K562 (cell line): ENCODE results near the gene CCR8. TPM values are rescaled to one million over a fixed set of nuclear protein-coding genes. Genes with fewer than 3 reads are reported as not detected.

ENCODE experiments used
- ARID3A ChIP-seq: IDR thresholded peaks from 2 replicates; pipeline ENCODE4 v1.6.1; 2012; ENCODE audit warnings: low read depth, low read length, improper control_type of control experiment, borderline replicate concordance
- BRD9 ChIP-seq: fragments of 450-650 bp; IDR thresholded peaks from 2 replicates; pipeline ENCODE4 v1.6.1; 2018; ENCODE audit warnings: low read depth; ENCODE audit not compliant: partially characterized antibody
- BRF2 ChIP-seq: IDR thresholded peaks from 3 replicates; pipeline ENCODE4 v1.6.1; 2011; ENCODE audit warnings: borderline replicate concordance, mild to moderate bottlenecking; ENCODE audit not compliant: insufficient read length, insufficient read depth
- GATAD2A ChIP-seq: fragments of 450-650 bp; IDR thresholded peaks from 2 replicates; pipeline ENCODE4 v1.6.1; 2017
- GTF3C2 ChIP-seq: IDR thresholded peaks from 3 replicates; pipeline ENCODE4 v1.6.1; 2011; ENCODE audit warnings: borderline replicate concordance, mild to moderate bottlenecking, moderate library complexity; ENCODE audit not compliant: insufficient read length; ENCODE audit errors: extremely low read depth
- MAFF ChIP-seq: IDR thresholded peaks from 2 replicates; pipeline ENCODE4 v1.6.1; 2012; ENCODE audit warnings: low read length, improper control_type of control experiment
- MBD1 ChIP-seq: fragments of 250-450 bp; sonication (Bioruptor Pico); IDR thresholded peaks from 2 replicates; pipeline ENCODE4 v1.8.0; 2022; ENCODE audit warnings: inconsistent platforms
- MNT ChIP-seq, 2 experiments: fragments of 450-650 bp; conservative IDR thresholded peaks; 2 replicates each; pipeline ENCODE4 v1.6.1; 2017; ENCODE audit warnings: mild to moderate bottlenecking in 2 of 2, moderate library complexity in 2 of 2
- RAD51 ChIP-seq: fragments of 450-650 bp; IDR thresholded peaks from 2 replicates; pipeline ENCODE4 v1.7.1; 2016; ENCODE audit warnings: low read depth, mild to moderate bottlenecking, borderline replicate concordance
- SP1 ChIP-seq: sonication (generic); formaldehyde crosslinking; IDR thresholded peaks from 2 replicates; pipeline ENCODE4 v1.8.1; 2022; ENCODE audit warnings: mild to moderate bottlenecking, missing genetic modification reagents
- TCF3 ChIP-seq: sonication (generic); formaldehyde crosslinking; IDR thresholded peaks from 2 replicates; pipeline ENCODE4 v1.4.0; 2020; ENCODE audit warnings: mild to moderate bottlenecking, missing genetic modification reagents
- TFE3 ChIP-seq: fragments of 450-650 bp; formaldehyde crosslinking; IDR thresholded peaks from 2 replicates; pipeline ENCODE4 v1.4.0; 2020; ENCODE audit warnings: mild to moderate bottlenecking, mixed read lengths
- ZBTB1 ChIP-seq: sonication (generic); formaldehyde crosslinking; IDR thresholded peaks from 2 replicates; pipeline ENCODE4 v1.8.1; 2023; ENCODE audit warnings: missing genetic modification reagents, low read depth, mild to moderate bottlenecking, borderline replicate concordance
- ZNF143 ChIP-seq: sonication (generic); formaldehyde crosslinking; IDR thresholded peaks from 2 replicates; pipeline ENCODE4 v1.9.0; 2022; ENCODE audit warnings: mild to moderate bottlenecking, missing genetic modification reagents
- ZNF354B ChIP-seq: fragments of 250-450 bp; sonication (Bioruptor Pico); IDR thresholded peaks from 2 replicates; pipeline ENCODE4 v1.4.0; 2020
- polyA plus RNA-seq, 8 experiments: library from polyadenylated mRNA; depleted of rRNA in 4 of 8; stranded (reverse) in 5 of 8; unstranded in 3 of 8; fragments of >200 nt; fragmentation: Nextera tagmentation in 2 of 8; fragmentation: Illumina TruSeq in 1 of 8; extraction: Ambion mirVana in 2 of 8; extraction: Trizol in 1 of 8; gene quantifications; 2 replicates each; pipeline versions ENCODE4 v1.2.1 to v1.2.3, GENCODE V29; 2011 to 2014; ENCODE audit warnings: inconsistent platforms in 1 of 8, missing spikeins in 1 of 8
- total RNA-seq, 7 experiments: library from RNA; depleted of rRNA in 6 of 7; stranded (reverse); fragments of >200 nt in 6 of 7; fragmentation: Illumina TruSeq in 2 of 7; extraction: Trizol in 2 of 7; gene quantifications; 2 replicates each; pipeline versions ENCODE4 v1.2.1 to v1.2.3, GENCODE V29; 2011 to 2021; ENCODE audit warnings: low replicate concordance in 1 of 7

The CCR8 gene
- total and polyA plus RNA-seq, 9 of the 15 experiments (the other 6 are each of a cell fraction or from before 2014, with no cell fraction given): not detected

GRCh38 chr3:39287216-39288164 lies 42.0 kb upstream of the CCR8 start (continued):
- TF ChIP-seq ARID3A (no peak), ZNF354B (CRISPR knock-in tag) (no peak), TFE3 (CRISPR knock-in tag) (no peak), BRF2 (no peak), MBD1 (no peak), RAD51 (no peak), GTF3C2 (no peak), MNT (conservative IDR thresholded peaks at IDR 0.05) (no peak), ZNF143 (CRISPR knock-in tag) (no peak), BRD9 (no peak), TCF3 (no peak), GATAD2A (no peak), MAFF (peak; percentile 73; the same call in 1 of the 2 replicates), SP1 (CRISPR knock-in tag) (no peak), ZBTB1 (no peak)
